HG03066 (cell line): Measurements from ENCODE around the gene CHRNB4.

Experiments used
- ATAC-seq: cut with Tn5 transposase; IDR thresholded peaks from one replicate; pipeline ENCODE4 v1.9.1; 2021; ENCODE audit warnings: low read depth; ENCODE audit not compliant: unreplicated experiment

The CHRNB4 gene

DNA sequence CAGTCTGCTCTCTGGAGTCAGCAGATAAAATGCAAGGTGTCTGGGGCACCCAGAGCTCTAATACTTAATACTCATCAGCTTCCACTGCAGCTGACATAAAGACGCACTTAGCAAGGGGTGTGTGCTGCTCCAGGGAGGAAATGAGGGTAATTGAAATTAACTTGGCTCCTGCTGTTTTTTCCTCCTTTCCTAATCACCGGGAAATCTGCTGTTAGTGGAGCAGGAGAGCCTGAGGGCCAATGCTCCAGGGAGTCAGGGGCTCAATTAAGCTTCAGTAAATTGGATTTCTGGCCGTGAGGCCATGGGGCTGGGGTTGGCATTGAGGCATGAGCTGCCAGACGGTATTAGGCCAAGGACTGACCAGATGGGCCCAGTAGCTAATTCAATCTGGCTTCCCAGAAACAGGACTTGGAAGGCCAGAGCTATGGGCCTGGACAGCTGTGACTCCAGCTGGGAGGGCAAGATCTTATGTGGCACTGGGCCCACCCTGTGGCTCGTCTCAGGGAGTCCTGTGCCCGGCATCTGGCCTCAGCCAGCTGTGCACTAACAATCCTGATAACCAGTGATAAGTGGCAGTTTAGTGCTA, 30.7 kb upstream of the CHRNB4 start:
- ATAC-seq: no peak

DNA sequence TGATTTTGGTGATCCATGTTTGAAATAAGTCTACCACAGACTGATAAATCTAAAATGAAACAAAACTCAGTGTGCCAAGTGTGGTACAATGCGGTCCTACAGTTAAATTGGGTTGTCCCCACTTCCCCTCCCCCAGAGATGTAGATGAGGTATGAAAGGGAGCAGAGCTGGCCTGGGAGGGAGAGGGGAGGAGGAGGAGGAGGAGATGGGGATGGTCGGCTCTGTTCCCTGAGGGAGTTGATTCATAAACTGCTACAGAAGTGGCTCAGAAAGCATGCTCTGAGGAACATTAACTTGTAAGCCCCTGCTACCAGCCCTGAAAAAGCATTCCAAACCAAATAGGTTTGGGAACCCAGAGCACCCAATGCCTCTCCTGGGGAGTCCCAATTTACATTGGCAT, 28.0 kb upstream of the CHRNB4 start:
- ATAC-seq: no peak

DNA sequence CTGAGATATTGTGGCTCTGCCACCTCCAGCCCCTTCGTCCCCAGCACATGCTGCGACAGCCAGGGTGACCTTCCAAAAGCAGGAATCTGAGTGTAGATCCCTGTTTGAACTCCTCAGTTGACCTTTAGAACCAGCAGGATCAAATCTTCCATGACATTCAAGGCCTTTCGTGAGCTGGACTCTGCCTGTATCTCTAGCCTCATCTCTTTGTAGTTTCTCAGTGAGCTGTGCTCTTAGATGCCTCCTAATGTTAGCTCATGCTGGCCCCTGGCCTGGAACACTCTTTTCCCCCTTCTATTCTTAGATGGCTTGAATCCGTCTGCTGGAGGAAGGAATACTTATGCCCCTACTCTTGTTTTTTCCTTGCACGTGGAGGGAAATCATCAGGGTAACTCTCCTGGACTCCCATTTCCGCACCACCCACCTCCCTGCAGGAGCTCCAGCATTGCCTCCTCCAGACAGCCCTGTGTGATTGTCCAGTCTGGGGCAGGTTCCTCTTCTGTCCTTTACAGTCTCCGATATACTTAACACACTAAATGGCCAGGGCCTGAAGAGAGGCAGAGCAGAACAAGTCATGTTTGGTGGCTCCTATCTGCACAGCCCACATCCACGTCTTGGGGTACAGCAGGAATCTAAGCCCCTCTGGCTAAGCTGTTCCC, 26.7 kb upstream of the CHRNB4 start:
- no peak for ATAC-seq

DNA sequence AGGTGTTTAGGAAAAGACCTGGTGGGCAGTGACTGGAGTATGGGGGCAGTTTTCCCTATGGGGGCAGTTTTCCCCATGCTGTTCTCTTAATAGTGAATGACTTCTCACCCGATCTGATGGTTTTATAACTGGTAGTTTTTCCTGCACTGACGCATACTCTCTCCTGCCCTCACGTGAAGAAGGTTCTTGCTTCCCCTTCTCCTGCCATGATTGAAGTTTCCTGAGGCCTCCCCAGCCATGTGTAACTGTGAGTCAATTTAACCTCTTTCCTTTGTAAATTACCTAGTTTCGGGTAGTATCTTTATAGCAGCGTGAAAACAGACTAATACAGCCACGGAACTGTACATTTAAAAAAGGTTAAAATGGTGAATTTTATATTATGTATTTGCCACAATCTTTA, 25.0 kb upstream of the CHRNB4 start:
- no peak for ATAC-seq

DNA sequence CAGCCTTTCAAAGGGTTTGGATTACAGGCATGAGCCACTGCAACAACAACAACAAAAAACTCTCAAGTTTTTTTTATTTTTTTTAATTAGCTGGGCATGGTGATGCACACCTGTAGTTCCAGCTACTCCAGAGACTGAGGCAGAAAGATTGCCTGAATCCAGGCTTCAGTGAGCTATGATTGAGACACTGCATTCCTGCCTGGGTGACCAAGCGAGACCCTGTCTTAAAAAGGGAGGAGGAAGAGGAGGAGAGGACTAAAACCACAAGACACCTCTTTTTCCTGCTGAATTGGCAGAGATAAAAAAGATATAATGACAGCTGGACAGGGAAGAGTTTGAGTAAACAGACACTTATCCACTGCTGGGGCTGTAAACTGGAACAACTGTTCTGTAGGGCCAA, 22.7 kb upstream of the CHRNB4 start:
- ATAC-seq: no peak

DNA sequence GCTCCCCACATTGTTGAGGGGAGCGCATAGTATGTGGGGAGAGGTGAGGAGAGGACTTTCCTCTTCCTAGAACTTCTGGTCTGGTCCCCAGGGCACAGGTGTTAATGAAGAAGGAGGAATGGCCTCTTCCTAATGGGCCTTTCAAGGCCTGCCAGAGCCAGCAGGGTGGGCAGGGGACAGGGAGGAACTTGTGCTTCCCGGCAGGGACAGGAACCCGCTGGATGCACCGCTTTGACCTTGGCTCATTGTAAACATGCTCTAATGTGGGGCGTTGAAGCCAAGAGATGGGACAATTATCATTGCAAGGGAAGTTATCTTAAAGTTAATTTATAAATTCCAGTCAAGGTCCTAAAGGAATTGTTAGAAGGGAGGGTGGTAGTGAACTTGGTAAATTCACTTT, 21.0 kb upstream of the CHRNB4 start:
- ATAC-seq: no peak

DNA sequence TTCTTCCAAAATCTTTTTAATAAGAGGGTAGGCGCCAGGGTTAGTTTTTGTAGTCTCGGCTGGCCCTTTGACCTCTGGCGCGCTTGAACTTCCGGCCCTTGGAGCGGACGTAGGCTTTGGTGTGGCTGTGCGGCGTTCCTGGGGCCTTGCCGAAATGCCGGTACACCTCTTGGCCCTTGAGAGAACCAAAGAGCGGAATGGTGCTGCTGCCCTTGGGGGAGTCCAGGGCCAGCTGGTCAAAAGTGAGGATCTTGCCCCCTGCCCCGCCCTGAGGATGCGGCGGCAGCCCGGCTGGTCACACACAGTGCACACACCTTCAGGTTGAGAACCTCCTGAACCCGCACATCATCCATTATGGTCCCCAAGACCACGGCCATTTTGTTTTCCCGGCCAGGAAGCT, 20.0 kb upstream of the CHRNB4 start:
- no peak for ATAC-seq

DNA sequence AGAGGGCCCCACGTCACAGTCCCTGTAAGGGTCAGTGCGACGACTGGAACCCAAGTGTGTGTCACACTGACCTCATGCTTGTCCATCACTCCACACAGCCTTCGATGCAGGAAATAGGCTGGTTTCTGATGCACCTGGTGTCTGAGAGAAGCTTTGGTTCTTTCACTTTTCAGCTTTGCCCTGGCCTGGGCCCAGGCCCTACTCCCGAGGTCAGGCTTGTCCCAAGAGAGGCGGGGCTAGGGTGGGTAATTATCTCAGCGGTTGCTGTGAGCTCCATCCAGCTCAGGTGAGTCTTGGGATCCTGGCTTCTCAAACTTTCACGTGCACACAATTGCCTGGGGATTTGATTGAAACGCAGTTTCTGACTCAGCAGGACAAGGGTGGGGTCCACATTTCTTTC, 19.6 kb upstream of the CHRNB4 start:
- no peak for ATAC-seq

DNA sequence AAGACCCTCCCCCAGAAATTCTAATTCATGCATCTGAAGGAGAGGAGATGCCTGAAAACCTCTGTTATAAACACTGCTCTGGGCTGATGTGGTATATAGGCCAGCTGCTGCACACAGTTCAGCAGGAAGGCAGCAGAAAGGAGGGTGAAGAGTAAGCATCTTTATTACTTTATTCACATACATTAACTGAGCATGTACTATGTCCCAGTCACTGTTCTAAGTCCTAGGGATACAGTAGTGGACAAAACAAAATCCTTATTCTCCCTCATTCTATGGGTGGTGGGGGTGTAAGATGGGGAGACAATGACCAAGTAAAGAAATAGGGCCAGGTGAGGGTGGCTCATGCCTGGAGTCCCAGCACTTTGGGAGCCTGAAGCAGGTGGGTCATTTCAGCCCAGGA, 17.8 kb upstream of the CHRNB4 start:
- ATAC-seq: no peak

DNA sequence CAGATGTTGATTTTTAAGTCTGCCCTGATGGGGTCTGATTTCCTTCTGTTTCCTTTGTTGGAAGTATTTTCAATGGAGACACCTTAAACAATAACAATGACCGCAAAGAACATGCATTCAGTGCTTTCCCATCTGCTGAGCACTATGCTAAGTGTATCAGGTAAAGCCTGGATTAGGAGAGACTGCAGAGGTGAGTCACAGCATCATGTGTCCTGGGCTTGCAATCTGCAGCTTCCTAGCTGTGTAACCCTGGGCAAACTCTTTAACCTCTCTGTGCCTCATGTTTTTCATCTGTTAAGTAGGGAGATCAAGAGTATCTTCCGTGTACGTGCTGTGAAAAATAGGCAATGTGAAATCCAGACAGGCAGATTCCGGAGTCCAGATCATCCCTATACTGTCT, 13.3 kb upstream of the CHRNB4 start:
- no peak for ATAC-seq

DNA sequence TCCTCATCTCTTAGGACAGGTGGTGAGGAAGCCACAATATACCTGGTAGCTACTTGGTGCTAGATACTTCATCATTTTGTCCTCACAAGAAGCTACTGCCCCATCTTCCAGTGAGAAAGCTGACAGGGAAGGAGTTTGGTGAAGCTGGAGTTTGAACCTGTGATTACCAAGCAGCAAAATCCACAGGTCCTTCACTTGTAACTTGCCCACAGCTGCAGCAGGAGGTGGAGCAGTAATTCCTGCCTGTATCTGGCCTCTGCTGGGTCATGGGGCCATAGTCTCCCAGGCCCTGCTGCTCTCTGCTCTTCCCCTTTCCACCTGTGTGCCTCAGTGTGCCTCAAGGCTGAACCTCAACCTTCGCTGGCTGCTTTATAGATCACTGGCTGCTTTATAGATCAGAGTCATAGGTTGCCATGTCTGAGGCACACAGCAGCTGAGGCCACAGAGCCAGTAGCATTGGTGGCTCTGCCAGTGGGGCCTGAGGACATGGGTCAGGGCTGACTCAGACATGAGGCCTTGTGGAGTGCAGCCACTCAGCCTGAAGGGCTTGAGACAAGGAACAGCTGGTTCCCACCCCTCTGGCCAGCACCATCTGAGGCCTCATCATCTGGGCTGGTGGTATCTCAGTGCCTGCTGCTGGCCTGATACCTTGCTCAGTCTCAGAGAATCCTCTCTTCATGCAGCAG, 11.1 kb upstream of the CHRNB4 start:
- no peak for ATAC-seq

DNA sequence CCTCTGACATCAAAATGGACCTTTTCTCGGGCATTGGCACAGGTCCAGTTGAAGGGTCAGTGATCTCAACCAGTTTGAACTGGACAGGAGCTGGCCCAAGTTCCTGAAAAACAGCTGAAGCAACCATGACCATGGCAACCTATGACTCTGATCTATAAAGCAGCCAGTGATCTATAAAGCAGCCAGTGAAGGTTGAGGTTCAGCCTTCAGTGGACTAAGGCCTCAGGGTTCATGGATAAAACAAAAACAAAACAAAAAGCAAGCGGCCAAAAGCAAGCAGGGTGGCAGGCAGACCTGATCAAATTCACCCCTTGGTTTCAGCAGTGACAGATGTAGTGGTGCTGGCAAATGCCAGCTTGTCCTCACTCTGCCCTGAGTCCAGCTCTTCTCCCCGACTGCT, 10.0 kb upstream of the CHRNB4 start:
- no peak for ATAC-seq

DNA sequence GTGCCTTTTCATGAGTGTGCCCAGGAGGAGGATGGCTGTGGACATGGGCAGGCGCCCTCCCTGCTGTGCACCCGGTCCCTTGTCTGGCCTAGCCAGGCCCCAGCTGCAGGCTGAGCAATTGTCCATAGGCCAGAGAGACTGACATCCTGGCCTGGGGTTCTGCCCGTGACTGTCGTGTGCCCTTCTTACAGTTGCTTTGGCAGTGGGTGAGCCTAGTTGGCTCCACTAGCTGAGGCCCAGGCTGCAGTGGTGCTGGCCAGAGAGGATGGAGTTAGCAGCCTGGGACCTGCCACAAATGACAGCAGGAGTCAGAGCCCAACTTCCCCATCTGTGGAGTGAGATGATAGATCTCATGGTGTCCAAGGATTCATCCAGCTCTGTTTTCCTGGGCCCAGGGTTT, 9.0 kb upstream of the CHRNB4 start:
- ATAC-seq: no peak

DNA sequence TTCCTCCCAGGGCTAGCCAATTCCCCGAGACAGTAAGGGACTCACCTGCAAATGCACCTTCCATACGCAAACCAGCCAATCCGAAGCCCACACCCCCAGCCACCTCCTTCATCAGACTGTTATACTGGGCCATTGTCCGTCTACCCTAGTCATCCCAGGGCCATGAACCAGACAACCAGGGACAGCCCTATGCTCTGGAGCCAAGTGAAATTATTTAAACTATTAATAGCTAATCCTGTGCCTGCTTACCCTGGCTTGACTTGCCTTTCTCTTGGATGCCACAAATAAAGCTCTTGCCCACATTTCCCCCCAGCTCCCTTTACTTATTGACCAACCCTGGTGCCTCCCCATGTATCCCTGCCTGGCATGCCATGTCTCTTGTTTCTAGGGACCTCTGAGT, 4.0 kb upstream of the CHRNB4 start:
- no peak for ATAC-seq

DNA sequence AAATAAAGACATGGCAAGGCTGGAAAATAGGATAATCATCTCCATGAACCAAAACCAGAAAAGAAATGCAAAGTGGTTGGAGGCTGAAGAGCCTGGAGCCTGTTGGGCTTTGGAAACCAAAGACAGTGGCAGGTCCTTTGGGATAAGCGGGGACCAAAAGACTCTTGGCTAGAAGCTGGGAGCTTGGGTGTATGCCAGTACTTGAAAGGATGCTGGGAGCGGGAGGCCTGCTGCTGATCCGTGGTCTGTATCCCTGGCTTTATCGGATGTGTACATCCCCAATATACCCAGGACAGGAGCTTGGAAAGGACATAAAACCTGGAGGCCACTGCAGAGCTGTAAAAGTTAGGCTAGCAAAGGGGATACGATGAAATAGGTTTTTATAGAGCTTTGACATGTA, 1.3 kb upstream of the CHRNB4 start:
- no peak for ATAC-seq

DNA sequence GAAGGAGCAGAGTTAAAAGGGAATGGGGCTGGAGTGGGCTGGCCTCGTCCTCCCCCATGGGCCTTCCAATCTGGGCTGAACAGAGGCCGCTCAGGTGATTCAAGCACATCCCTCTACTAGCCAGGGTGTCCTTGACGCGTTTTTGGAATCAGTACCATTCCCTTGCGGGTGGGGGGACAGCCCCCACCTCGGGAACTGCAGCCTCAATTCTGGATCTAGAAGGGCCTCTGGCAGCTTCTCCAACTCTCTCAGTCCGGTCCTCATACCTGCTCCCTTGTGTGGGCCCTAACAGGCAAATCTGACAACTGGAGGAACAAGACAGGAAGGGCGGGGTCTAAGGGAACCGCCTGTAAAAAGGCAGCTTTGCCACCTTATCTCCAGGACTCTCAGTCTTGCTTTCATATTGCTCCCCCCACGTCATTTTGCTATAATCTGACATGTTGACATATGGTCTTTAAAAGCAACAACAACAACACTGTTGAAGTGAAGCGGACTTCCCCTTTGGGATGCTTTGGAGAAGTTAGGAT, 802 bp upstream of the CHRNB4 start:
- ATAC-seq: no peak

DNA sequence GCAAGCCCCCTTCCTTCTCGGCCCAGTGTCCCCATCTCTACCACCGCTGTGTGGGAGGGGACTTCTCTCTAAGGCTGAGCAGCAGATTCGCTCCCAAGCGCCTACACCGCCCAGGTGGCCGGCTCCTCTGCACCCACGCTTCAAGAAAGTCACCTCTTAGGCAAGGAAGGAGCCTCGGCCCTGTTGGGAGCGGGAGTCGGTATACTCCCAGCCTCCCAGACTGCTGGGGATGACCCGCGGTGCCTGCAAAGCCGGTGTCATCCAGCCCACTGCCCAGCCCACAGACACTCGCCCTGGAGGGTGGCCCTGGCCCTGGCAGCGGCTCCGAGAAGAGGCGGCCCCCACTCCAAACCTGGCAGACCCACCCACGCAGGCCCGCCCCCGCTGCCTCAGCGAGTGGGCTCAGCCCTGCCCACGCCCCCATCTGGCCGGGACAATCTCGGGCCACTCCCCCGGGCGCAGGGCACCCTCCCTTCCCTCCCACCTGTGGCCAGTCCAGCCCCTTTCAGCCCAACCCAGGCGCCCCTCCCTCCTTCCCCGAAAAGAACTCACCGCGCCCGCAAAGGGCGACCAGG, 396 bp downstream of the CHRNB4 start:
- ATAC-seq: no peak

DNA sequence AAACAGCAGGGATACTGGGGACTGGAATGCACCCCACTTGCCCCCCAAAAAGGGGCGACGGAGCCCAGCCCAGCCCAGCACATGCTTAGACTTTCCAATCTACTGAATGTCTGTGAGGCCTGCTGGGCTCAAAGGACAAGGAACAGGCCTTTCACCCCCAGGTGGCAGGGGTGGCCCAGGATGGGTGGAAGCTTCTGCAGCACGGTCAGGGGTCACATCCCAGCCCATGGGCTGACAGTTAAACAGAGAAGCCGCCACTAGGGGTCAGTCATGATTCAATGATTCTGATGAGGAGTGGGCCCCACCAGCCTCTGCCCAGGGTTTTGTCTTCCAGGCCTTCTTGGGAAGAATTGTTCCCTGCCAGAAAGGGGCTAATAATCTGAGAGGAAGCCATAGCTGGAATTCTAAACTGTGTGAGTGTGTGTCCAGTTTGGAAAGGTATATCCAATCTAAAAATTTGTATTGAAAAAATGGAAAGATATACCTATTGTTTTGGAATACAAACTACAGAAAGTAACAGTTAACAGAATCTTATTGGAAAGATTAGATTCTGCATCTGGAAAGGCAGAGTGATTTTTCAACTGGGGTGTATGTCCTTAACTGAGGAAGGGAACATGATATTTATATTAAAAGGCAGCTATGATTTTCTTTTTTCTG, 2.2 kb downstream of the CHRNB4 start:
- ATAC-seq: no peak

DNA sequence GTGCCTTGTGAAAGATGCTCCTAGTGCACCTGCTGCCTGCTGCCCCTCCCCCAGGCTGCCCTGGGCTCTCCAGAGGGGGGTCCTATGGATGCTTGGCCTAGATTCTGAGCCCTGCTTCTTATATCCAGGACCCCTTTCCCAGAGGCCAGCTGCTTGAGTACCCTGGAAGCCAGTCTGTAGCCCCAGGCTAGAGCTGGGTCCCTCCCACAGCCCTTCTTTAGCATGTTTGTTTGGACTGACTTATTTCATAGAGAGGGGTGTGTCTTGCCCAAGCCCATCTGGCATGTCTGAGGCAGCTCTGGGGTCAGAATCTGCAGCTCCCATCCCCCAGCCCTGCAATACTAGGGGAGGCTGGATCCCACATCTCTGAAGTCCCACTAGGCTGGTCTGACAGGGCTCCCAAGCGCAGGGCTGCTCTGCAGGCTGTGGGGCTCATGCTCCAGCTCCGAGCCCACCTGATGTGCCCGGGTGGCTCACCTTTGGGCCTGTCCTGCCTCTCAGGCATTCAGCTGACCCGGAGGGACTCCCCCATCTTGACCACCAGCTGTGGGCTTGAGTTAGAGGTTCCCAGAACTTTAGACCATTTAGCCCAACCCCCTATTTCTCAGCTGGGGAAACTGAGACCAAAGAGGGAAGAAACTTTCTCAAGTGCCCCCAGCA, 3.1 kb downstream of the CHRNB4 start:
- ATAC-seq: no peak

DNA sequence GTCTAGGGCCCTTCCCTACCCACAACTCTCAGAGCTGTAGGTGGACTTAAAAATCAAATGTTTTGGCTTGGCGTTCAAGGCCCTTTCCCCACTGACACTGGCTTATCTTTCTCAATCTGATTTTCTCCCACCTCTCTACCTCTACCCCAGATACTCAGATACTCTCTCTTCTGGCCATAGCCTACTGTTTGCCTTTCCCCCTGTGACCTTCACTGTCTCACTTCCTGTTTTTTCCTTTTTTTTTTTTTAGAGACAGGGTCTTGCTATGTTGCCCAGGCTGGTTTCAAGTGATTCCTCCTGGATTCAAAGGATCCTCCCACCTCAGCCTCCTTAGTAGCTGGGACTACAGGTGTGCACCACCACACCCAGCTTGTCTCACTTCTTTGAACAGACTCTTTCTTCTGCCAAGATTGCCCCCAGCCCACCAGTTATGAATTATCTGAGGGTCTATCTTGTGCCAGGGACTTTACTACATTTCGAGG, 4.6 kb downstream of the CHRNB4 start:
- no peak for ATAC-seq

DNA sequence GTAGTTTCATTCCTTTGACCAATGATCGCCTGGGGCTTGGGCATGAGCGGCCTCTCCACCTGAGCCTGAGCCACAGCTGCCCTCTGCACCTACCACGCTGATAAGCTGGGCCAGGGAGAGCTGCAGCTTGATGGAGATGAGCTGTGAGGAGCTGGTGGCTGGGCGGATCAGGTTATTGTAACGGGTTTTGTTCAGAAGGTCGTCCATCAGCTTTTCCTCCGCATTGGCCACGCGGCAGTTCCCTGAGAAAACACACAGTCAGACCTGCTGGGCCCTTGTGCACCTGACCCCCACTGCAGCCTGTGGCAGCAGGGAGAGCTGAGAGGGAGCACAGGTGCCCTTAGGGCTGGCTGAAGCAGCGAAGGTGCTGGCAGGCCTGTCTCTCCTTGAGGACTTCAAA, 5.7 kb downstream of the CHRNB4 start:
- ATAC-seq: no peak
